CD4-positive, alpha-beta T cell (primary cell): ENCODE measurements around the gene NID2. TPM values are rescaled to one million over a fixed set of nuclear protein-coding genes. Genes with fewer than 3 reads are reported as not detected.
A peak's percentile ranks its signal among the peaks of the same experiment; 100 is the strongest.

ENCODE experiments used
- ATAC-seq: fragments of 200-7000 bp; cut with Tn5 transposase; one replicate; pipeline ENCODE4 v1.10.0; 2022; ENCODE audit warnings: mild to moderate bottlenecking; ENCODE audit not compliant: poor library complexity
- CTCF ChIA-PET: fragments of 350-600 bp; sonication (Branson Sonifier 250); formaldehyde crosslinking; loops from one replicate; lab custom pipeline; 2021; ENCODE audit warnings: antibody characterized with exemption, inconsistent platforms; lab: Charles Lee
- POLR2A ChIA-PET: fragments of 350-600 bp; sonication (Branson Sonifier 250); formaldehyde crosslinking; loops from one replicate; lab custom pipeline; 2021; ENCODE audit warnings: antibody characterized with exemption, inconsistent platforms; lab: Charles Lee
- DNase-seq, 14 experiments: peaks; one replicate each; pipeline ENCODE4 v3.0.0-alpha.2; 2013 to 2020; ENCODE audit warnings: mixed read lengths in 2 of 14
- H3K27ac ChIP-seq, 2 donors: one replicate each; pipeline versions ENCODE4 v1.5.1 to v1.7.0; 2013; ENCODE audit warnings: low read length in 2 of 2, low read depth in 1 of 2, mild to moderate bottlenecking in 1 of 2
- H3K27me3 ChIP-seq, 2 experiments: 1 replicate in 1 of 2; 2 replicates in 1 of 2; pipeline versions ENCODE4 v1.6.1 to v1.7.0; 2013; ENCODE audit warnings: low read length in 2 of 2, control low read depth in 1 of 2, mild to moderate bottlenecking in 1 of 2, moderate library complexity in 1 of 2; ENCODE audit not compliant: insufficient read depth in 2 of 2, control insufficient read depth in 1 of 2
- H3K36me3 ChIP-seq: one replicate; pipeline ENCODE4 v1.6.1; 2013; ENCODE audit warnings: low read length, control low read depth; ENCODE audit not compliant: insufficient read depth
- H3K4me1 ChIP-seq: one replicate; pipeline ENCODE4 v1.6.1; 2013; ENCODE audit warnings: low read length, control low read depth; ENCODE audit not compliant: insufficient read depth
- H3K4me3 ChIP-seq: one replicate; pipeline ENCODE4 v1.5.1; 2013; ENCODE audit warnings: mild to moderate bottlenecking, low read length, moderate library complexity
- H3K9me3 ChIP-seq, 2 experiments: 1 replicate in 1 of 2; 2 replicates in 1 of 2; pipeline versions ENCODE4 v1.6.1 to v1.7.0; 2013; ENCODE audit warnings: low read length in 2 of 2, mild to moderate bottlenecking in 2 of 2, control low read depth in 1 of 2, moderate library complexity in 1 of 2; ENCODE audit not compliant: control insufficient read depth in 1 of 2, insufficient read depth in 1 of 2
- H3K27ac Mint-ChIP-seq: one replicate; pipeline ENCODE4 v1.8.0; 2020; ENCODE audit warnings: mixed read lengths
- H3K27me3 Mint-ChIP-seq: one replicate; pipeline ENCODE4 v1.8.0; 2021; ENCODE audit warnings: mixed read lengths
- H3K36me3 Mint-ChIP-seq: one replicate; pipeline ENCODE4 v1.8.0; 2021; ENCODE audit warnings: low read depth, mixed read lengths
- H3K4me1 Mint-ChIP-seq: one replicate; pipeline ENCODE4 v1.8.0; 2021; ENCODE audit warnings: low read depth, mixed read lengths
- H3K4me3 Mint-ChIP-seq: one replicate; pipeline ENCODE4 v1.8.0; 2020; ENCODE audit warnings: mild to moderate bottlenecking, mixed read lengths
- H3K9me3 Mint-ChIP-seq: one replicate; pipeline ENCODE4 v1.8.0; 2020; ENCODE audit warnings: mixed read lengths
- CTCF ChIP-seq: fragments of 200-600 bp; IDR thresholded peaks from one replicate; pipeline ENCODE4 v1.8.0; 2022; ENCODE audit warnings: antibody characterized with exemption, mild to moderate bottlenecking
- intact Hi-C, 2 experiments: fragments of 100-400 bp; cut with DNase I in 1 of 2; cut with micrococcal nuclease in 1 of 2; formaldehyde crosslinking; loops; one replicate each; pipeline versions ENCODE4 v1.15.1 to v1.9.0; 2023 to 2025; cut with DNase I, micrococcal nuclease
- total RNA-seq, 174 experiments: library from RNA in 2 of 174; stranded (reverse) in 2 of 174; gene quantifications; one replicate each; pipeline ENCODE4 v1.2.3 and lab custom pipeline; 2021 to 2026

Gene NID2
- total RNA-seq, 2 experiments from 2014 or later = 0.19 TPM; not detected in 1

GRCh38 chr14:51998348-51998747, 70.5 kb downstream of the NID2 start:
- Histone ChIP-seq H3K4me1 (no peaks in the 10 kb centered on the region), H3K27ac (no peak overlapping the region), H3K27me3 (no peaks in the 10 kb centered on the region), H3K9me3 (no peaks in the 10 kb centered on the region), H3K4me3 (no peak overlapping the region), H3K36me3 (peaks cover 72% of the 10 kb centered on the region)
- Mint-ChIP-seq H3K9me3 (no peaks in the 10 kb centered on the region), H3K36me3 (peaks cover 95% of the 10 kb centered on the region), H3K4me3 (no peak overlapping the region), H3K27ac (no peak overlapping the region), H3K4me1 (peaks cover 41% of the 10 kb centered on the region), H3K27me3 (no peaks in the 10 kb centered on the region)
- ATAC-seq (no peak), DNase-seq (no peak)
- TF ChIP-seq CTCF = no peak
- ChIA-PET CTCF (interaction anchor here (1.4 kb wide), 1 partner anchor 18 kb away, joined by 4 read pairs; no protein-coding TSS in a partner anchor), POLR2A (no interaction called here)
- intact Hi-C loops = loop anchor here (5.0 to 10.0 kb wide), 4 partner anchors 276 to 1306 kb away; no protein-coding TSS in a partner anchor

GRCh38 chr14:51996148-51996746, 72.6 kb downstream of the NID2 start:
- intact Hi-C loops = loop anchor here (5.0 to 10.0 kb wide), 4 partner anchors 279 to 1309 kb away; no protein-coding TSS in a partner anchor
- Histone ChIP-seq H3K9me3 (no peaks in the 10 kb centered on the region), H3K36me3 (peaks cover 72% of the 10 kb centered on the region), H3K27ac (no peak overlapping the region), H3K4me3 (no peak overlapping the region), H3K4me1 (peaks cover 7% of the 10 kb centered on the region), H3K27me3 (no peaks in the 10 kb centered on the region)
- Mint-ChIP-seq H3K36me3 (peaks cover 93% of the 10 kb centered on the region), H3K4me3 (no peak overlapping the region), H3K27ac (no peak overlapping the region), H3K9me3 (no peaks in the 10 kb centered on the region), H3K4me1 (peaks cover 58% of the 10 kb centered on the region), H3K27me3 (no peaks in the 10 kb centered on the region)
- peak; percentile 54 for TF ChIP-seq CTCF
- ATAC-seq = no peak
- POLR2A ChIA-PET = interaction anchor here (0.7 to 0.9 kb wide), 2 partner anchors 149 to 795 kb away, joined by 3 read pairs; no protein-coding TSS in a partner anchor
- CTCF ChIA-PET = interaction anchor here (0.6 to 2.9 kb wide), 10 partner anchors 8 to 965 kb away, joined by 3 to 7 read pairs (median 3); partner anchors contain the start of gene NID2
- peak in 4 of 14 experiments; percentile 20 to 70 (median 62) for DNase-seq

- TF ChIP-seq CTCF = no peak
- Mint-ChIP-seq H3K4me3 (peak overlapping the region; percentile 20), H3K27me3 (no peaks in the 10 kb centered on the region), H3K4me1 (peaks cover 72% of the 10 kb centered on the region), H3K9me3 (no peaks in the 10 kb centered on the region), H3K36me3 (peaks cover 84% of the 10 kb centered on the region), H3K27ac (no peak overlapping the region)
- POLR2A ChIA-PET = interaction anchor here (1.1 kb wide), 1 partner anchor 146 kb away, joined by 3 read pairs; no protein-coding TSS in a partner anchor
- ATAC-seq = no peak
- H3K36me3 ChIP-seq = peaks cover 48% of the 10 kb centered on the region
- peaks cover 17% of the 10 kb centered on the region for H3K4me1 ChIP-seq
- H3K4me3 ChIP-seq = no peak overlapping the region
- intact Hi-C loops = loop anchor here in 1 of 2 experiments (10.0 kb wide), 3 partner anchors 281 to 1311 kb away; no protein-coding TSS in a partner anchor
- no peaks in the 10 kb centered on the region for H3K27me3 ChIP-seq
- CTCF ChIA-PET = interaction anchor here (2.9 kb wide), 1 partner anchor 15 kb away, joined by 7 read pairs; no protein-coding TSS in a partner anchor
- H3K27ac ChIP-seq = no peak overlapping the region
- DNase-seq = no peak
- H3K9me3 ChIP-seq = no peaks in the 10 kb centered on the region
Measured at GRCh38 chr14:51993285-51993920, 75.5 kb downstream of the NID2 start.
